Measurements from ENCODE around the gene SIGLEC5. TPM values are rescaled to one million over a fixed set of nuclear protein-coding genes. Genes with fewer than 3 reads are reported as not detected.
"Not testable (repeated sequence)": the region's sequence is repeated elsewhere in the genome, so short reads cannot be mapped to it uniquely, and the experiment has no call there.

SIGLEC5 gene
- total and polyA plus RNA-seq, 2 of the 4 experiments (the other 2 are of a cell fraction): not detected

DNA sequence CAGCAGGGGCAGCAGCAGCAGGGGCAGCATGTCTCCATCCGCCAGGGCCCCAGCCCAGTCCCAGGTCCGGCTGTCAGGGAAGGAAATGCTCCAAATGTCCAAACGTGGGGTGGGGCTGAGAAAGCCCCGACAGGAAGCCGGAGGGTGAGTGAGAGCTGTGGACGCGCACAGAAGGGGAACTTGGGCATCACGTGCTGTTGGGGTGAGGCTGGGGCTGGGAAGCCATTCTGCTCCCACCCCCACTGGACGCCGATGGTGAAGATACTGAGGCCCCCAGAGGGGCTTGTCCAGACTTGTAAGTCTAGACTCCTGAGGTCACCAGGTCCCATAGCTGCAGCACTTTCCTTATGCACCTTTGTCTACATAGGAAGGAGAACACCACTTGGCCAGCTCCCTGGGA lies 16.5 kb upstream of the SIGLEC5 start, which contains the start of gene SIGLEC14:
SIGLEC14 (minus strand) TSS at position 96 of the 400 bp plus-strand sequence; CDS start at position 30, 66 bp downstream.
- H3K18ac ChIP-seq (ENCODE audit: low read depth, low read length); H4K5ac ChIP-seq (ENCODE audit: low read depth, low read length); ATAC-seq (ENCODE audit: low read depth); H2AFZ ChIP-seq (replicated peaks; ENCODE audit: low read length, poor library complexity); H3K27me3 ChIP-seq (ENCODE audit: control insufficient read depth, insufficient read depth, low read length); H3K9me3 ChIP-seq (ENCODE audit: control insufficient read depth, insufficient read depth, low read length); H3K23ac ChIP-seq (ENCODE audit: low read depth, low read length); DNase-seq; intact Hi-C loops (cut with micrococcal nuclease); H2AK5ac ChIP-seq (ENCODE audit: low read depth, low read length); H3K4me2 ChIP-seq (ENCODE audit: low read depth, low read length); H2BK20ac ChIP-seq (ENCODE audit: low read depth, low read length); H3K4me1 ChIP-seq (ENCODE audit: control insufficient read depth, insufficient read depth, low read length); H2BK5ac ChIP-seq (ENCODE audit: low read depth, low read length, poor library complexity, severe bottlenecking); H2AK9ac ChIP-seq (replicated peaks; ENCODE audit: low read depth, low read length, poor library complexity); dilution Hi-C loops (cut with HindIII; ENCODE audit: low sequenced_read_pairs, unreplicated experiment); H2BK120ac ChIP-seq (ENCODE audit: low read depth, low read length); BruUV-seq (replicated peaks); H3K9ac ChIP-seq (ENCODE audit: low read depth, low read length); H4K8ac ChIP-seq (ENCODE audit: low read depth in 2 of 2, low read length in 2 of 2); in situ Hi-C loops (cut with MboI; ENCODE audit: low sequenced_read_pairs); H4K91ac ChIP-seq (ENCODE audit: insufficient read depth, low read depth, low read length); H3K14ac ChIP-seq (replicated peaks; ENCODE audit: low read depth, low read length); H2BK15ac ChIP-seq (ENCODE audit: low read depth, low read length); H3K9me1 ChIP-seq (ENCODE audit: insufficient read depth, low read length); H3K4ac ChIP-seq (ENCODE audit: low read depth, low read length); H3K36me3 ChIP-seq (ENCODE audit: control insufficient read depth, insufficient read depth, low read length); H4K20me1 ChIP-seq (ENCODE audit: insufficient read depth, low read length); POLR2A ChIA-PET (ENCODE audit: unreplicated experiment); H3K27ac ChIP-seq (ENCODE audit: insufficient read depth, low read length); CTCF ChIA-PET; H3K79me1 ChIP-seq (ENCODE audit: low read depth in 1 of 2, low read length in 2 of 2); H3K4me3 ChIP-seq (ENCODE audit: insufficient read depth, low read depth, low read length); H3K56ac ChIP-seq (ENCODE audit: extremely low read depth, insufficient read depth, low read length): not testable (repeated sequence)
- WGBS, 2 experiments (ENCODE audit: extremely low coverage in 2 of 2, insufficient read length in 1 of 2): no CpG with 5 or more reads among the region's 10 CpGs
